Activated CD4-positive, alpha-beta memory T cell treated with anti-CD3 and anti-CD28 coated beads, Interleukin-2, amount 10 ng/mL, durations not matched to agents 7 days and 5 days (primary cell): ENCODE results near the gene TNC. TPM values are rescaled to one million over a fixed set of nuclear protein-coding genes. Genes with fewer than 3 reads are reported as not detected.

Experiments used
- CTCF ChIA-PET: fragments of 350-600 bp; sonication (Branson Sonifier 250); formaldehyde crosslinking; loops from one replicate; lab custom pipeline; 2021; ENCODE audit warnings: antibody characterized with exemption, inconsistent platforms; lab: Charles Lee
- POLR2A ChIA-PET: fragments of 350-600 bp; sonication (Branson Sonifier 250); formaldehyde crosslinking; loops from one replicate; lab custom pipeline; 2021; ENCODE audit warnings: antibody characterized with exemption; lab: Charles Lee
- DNase-seq: peaks from one replicate; pipeline ENCODE4 v3.0.0-alpha.2; 2020
- H3K27ac Mint-ChIP-seq: one replicate; pipeline ENCODE4 v1.8.0; 2021; ENCODE audit warnings: mild to moderate bottlenecking, mixed read lengths
- H3K27me3 Mint-ChIP-seq: one replicate; pipeline ENCODE4 v1.8.0; 2021; ENCODE audit warnings: mixed read lengths
- H3K36me3 Mint-ChIP-seq: one replicate; pipeline ENCODE4 v1.8.0; 2021; ENCODE audit warnings: low read depth, mixed read lengths
- H3K4me1 Mint-ChIP-seq: one replicate; pipeline ENCODE4 v1.8.0; 2021; ENCODE audit warnings: mixed read lengths
- H3K4me3 Mint-ChIP-seq: one replicate; pipeline ENCODE4 v1.8.0; 2021; ENCODE audit warnings: mild to moderate bottlenecking, mixed read lengths
- H3K9me3 Mint-ChIP-seq: one replicate; pipeline ENCODE4 v1.8.0; 2021; ENCODE audit warnings: mixed read lengths
- total RNA-seq, 2 experiments: library from RNA; stranded (reverse); gene quantifications; one replicate each; pipeline ENCODE4 v1.2.3, GENCODE V29; 2021

The TNC gene
- total RNA-seq, 2 experiments from 2014 or later: 0.03 TPM; not detected in 1

DNA sequence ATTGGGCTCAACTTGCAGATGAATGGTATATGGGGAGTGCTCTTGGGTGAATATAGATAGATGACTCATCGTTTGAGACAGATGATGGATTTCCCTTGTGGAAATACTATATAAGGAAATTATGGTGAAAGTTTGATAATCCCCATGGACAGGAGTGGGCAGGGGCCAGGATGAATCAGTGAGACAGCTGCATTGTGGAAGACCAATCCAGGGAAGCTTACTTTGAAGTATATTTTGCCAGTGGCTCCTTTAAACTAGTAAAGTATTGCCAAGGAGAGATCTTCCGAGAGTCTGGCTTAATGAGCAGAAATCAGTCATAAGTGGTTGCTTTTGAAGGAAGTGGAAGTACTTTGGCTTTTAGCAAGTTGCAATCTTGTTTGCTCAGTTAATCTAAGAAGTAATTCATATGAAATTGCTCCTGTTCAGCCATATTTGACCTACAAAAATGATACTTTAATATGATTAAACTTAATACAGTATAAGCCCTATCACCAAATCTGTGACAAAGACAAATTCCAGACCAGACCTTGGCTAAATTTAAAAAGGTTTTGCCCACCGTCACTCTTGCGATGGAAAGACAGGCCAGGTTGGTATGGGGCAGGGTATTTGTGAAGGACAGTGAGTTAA is 9.3 kb upstream of the TNC start:
- Mint-ChIP-seq H3K4me3 (no peak overlapping the region), H3K4me1 (no peaks in the 10 kb centered on the region), H3K27me3 (peaks cover 11% of the 10 kb centered on the region), H3K9me3 (no peaks in the 10 kb centered on the region), H3K36me3 (no peaks in the 10 kb centered on the region), H3K27ac (no peak overlapping the region)
- ChIA-PET POLR2A (no interaction called here), CTCF (no interaction called here)
- DNase-seq: no peak

DNA sequence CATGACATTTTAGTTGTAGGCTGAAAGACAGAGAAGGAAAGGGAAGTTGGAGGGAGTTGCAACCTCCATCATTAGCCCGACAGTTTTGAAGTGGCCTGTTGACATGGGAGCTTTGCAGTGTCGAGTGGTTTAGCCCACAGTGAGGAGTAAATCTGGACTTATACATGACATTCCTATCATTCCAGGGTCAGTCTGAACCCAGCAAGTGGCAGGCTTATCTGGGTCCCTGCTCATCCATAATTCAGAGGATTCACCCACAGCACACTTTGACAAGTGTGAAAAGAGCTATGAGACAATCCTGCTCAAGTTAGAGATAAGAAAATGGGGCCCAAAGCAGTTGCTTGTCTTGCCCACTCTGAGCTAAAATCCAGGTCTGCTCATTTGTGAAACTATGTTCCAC is 8.4 kb upstream of the TNC start:
- DNase-seq: no peak
- Mint-ChIP-seq H3K4me3 (no peak overlapping the region), H3K4me1 (no peaks in the 10 kb centered on the region), H3K27me3 (peaks cover 16% of the 10 kb centered on the region), H3K9me3 (no peaks in the 10 kb centered on the region), H3K27ac (no peak overlapping the region), H3K36me3 (no peaks in the 10 kb centered on the region)
- ChIA-PET CTCF (no interaction called here), POLR2A (no interaction called here)

DNA sequence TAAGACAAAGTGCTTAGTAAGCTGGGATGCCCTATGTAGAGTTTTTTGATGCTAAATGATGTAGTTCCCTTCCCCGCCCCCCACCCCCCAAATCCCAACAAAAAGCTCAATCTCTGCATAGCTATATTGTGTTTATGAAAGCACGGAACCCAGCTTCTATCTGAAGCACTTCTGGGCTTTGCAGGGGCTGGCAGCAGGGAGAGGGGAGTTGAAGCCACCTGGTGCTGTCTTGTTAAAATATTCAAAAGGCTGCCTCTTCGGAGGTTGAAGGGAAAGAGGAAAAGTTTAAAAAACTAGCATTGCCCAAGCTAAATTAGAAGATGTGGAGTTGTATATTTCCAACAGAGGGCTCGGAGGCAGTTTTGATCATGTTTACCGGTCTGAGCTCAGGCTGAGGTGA is 5.0 kb upstream of the TNC start:
- no peak overlapping the region for H3K4me3 Mint-ChIP-seq
- no peaks in the 10 kb centered on the region for H3K36me3 Mint-ChIP-seq
- H3K4me1 Mint-ChIP-seq: no peaks in the 10 kb centered on the region
- ChIA-PET POLR2A (no interaction called here), CTCF (no interaction called here)
- no peak for DNase-seq
- H3K9me3 Mint-ChIP-seq: no peaks in the 10 kb centered on the region
- no peak overlapping the region for H3K27ac Mint-ChIP-seq
- peaks cover 34% of the 10 kb centered on the region for H3K27me3 Mint-ChIP-seq

DNA sequence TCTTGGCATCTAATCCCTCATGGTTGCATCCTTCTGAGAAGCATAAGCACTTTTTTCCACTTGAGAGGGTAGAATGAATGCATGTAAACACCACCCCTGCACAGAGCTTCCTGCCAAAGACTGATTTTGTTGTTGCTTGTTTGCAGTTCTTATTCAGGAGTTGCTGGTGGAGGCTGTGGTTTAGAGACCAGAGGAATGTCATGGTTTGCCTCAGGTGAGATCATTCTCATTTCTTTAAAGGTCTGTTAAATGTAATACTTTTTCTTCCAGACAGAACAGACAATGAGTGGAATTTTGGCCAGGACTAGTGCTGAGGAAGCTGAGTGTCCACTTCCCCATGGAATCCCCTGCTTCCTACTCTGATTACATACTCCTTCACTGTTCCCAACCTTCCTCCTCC is 3.2 kb upstream of the TNC start:
- Mint-ChIP-seq H3K4me3 (no peak overlapping the region), H3K36me3 (no peaks in the 10 kb centered on the region), H3K4me1 (no peaks in the 10 kb centered on the region), H3K27me3 (peaks cover 50% of the 10 kb centered on the region), H3K27ac (no peak overlapping the region), H3K9me3 (no peaks in the 10 kb centered on the region)
- CTCF ChIA-PET: no interaction called here
- no peak for DNase-seq
- POLR2A ChIA-PET: no interaction called here

DNA sequence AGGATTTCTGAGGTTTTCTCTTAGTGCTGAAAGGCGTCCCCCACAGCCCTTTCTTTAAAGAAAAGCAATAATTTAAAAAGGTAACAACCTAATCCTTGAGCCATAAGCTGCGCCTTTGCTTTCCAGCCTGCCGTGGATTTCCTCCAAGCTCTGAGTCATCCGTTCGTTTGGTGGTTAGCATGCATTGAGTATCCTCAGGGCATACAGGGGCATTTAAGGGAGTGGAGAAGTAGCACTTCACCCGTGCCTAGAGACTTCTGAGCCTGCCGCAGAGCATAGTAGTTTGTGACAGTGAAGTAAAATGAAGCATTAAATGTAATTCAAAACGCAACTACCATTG is 892 bp upstream of the TNC start:
- no peak for DNase-seq
- CTCF ChIA-PET: no interaction called here
- POLR2A ChIA-PET: interaction anchor here (0.7 kb wide), 1 partner anchor 28 kb away, joined by 3 read pairs; no protein-coding TSS in a partner anchor

DNA sequence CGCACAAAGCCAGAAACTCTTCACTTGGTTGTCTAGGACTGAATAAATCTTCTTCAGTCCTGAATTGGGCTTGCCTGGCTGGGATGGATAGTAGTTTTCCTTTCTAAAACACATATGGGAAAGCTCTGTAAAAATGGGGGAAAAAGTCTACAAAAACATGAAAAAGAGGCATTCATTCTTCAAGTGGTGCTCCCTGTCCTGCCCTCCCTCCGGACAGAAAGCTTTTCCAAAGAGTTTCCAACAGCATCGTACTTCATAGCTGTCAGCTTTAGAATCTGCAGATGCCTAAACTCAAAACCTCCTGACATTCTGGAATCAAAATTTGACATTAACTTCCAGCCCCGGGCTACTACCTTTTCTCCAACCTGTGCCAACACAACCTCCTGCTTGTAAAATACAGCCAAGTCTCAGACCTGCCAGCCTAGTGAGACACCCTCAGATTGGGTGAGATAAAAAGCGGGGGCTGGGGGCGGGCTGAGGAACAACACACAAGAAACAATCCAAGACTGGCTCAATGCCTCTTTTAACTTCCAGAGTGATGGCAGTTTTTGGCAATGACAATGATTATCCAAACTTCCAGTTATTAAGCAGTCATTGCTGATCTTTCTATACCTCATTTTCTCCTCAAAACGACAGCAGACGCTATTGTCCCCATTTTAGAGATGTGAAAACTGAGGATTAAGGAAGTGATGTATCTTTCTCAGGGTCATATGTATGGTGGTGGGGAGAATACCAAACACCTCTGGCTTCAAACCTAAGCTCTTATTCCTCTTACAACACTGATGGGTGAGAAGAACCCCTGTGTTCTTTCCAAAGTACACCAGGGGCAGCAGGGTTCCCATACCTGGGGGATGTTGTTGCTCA is 1.3 kb downstream of the TNC start:
- Mint-ChIP-seq H3K36me3 (no peaks in the 10 kb centered on the region), H3K27me3 (peaks cover 61% of the 10 kb centered on the region), H3K27ac (no peak overlapping the region), H3K4me3 (no peak overlapping the region), H3K4me1 (no peaks in the 10 kb centered on the region), H3K9me3 (no peaks in the 10 kb centered on the region)
- ChIA-PET CTCF (no interaction called here), POLR2A (no interaction called here)
- DNase-seq: no peak

More for the DNA sequence above, 892 bp upstream of the TNC start:
- Mint-ChIP-seq H3K36me3 (no peaks in the 10 kb centered on the region), H3K27me3 (peaks cover 65% of the 10 kb centered on the region), H3K9me3 (no peaks in the 10 kb centered on the region), H3K27ac (no peak overlapping the region), H3K4me1 (no peaks in the 10 kb centered on the region), H3K4me3 (no peak overlapping the region)

DNA sequence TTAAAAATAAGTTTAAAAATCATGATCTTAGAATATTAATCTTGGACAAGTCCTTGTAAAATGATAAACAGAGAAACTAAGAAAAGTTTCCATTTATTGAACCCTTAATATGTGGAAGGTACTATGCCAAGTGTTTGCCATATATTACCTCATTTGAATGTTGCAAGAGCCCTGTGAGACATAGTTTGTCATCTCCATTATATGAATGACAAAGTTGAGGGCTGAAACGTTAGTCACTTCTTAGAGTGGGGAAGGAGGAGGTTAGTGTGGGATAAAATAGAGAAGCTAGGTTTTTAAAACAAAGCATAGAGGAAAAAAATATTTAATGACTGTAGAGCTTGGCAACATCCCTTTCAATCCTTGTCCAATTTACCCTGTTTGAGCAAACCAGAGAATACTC is 2.0 kb downstream of the TNC start:
- Mint-ChIP-seq H3K27ac (no peak overlapping the region), H3K27me3 (peaks cover 58% of the 10 kb centered on the region), H3K4me3 (no peak overlapping the region), H3K36me3 (no peaks in the 10 kb centered on the region), H3K9me3 (no peaks in the 10 kb centered on the region), H3K4me1 (no peaks in the 10 kb centered on the region)
- POLR2A ChIA-PET: no interaction called here
- CTCF ChIA-PET: no interaction called here
- no peak for DNase-seq

DNA sequence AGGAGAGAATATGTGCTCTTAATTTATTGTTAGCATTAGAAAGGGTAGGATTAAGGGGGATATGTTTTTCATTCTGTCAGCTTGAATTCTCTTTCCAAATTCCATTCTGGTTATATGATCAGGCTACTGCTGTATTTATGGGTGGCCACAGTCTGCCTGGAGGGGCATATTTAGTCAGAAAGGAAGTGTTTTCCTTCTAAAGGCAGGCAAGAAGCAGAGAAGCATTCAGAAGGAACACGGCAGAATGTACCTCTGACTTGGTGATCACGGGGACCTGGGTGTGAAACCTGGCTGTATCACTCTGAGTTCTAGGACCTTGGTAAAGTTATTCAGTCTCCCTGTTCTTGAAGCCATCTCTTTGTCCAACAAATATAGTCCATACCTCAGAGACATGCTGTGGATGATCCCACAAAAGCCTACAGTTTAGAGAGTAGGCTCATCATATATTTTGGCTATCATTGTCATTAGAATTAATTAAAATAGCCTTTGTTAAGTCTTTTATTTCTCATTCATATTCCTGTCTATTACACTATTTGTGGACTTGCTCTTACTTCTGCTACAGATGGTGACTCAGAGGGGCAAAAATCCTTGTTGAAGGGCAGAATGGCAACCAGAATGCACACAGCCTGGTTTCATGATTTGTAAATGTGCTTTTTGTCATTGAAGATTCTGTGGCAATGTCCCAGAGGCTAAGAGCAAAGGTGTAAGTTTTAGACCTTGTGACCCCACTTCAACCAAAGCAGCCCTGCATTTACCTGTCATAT is 2.7 kb downstream of the TNC start:
- H3K9me3 Mint-ChIP-seq: no peaks in the 10 kb centered on the region
- CTCF ChIA-PET: no interaction called here
- H3K36me3 Mint-ChIP-seq: no peaks in the 10 kb centered on the region
- POLR2A ChIA-PET: no interaction called here
- no peak overlapping the region for H3K4me3 Mint-ChIP-seq
- H3K4me1 Mint-ChIP-seq: no peaks in the 10 kb centered on the region
- peaks cover 58% of the 10 kb centered on the region for H3K27me3 Mint-ChIP-seq
- no peak for DNase-seq
- no peak overlapping the region for H3K27ac Mint-ChIP-seq

DNA sequence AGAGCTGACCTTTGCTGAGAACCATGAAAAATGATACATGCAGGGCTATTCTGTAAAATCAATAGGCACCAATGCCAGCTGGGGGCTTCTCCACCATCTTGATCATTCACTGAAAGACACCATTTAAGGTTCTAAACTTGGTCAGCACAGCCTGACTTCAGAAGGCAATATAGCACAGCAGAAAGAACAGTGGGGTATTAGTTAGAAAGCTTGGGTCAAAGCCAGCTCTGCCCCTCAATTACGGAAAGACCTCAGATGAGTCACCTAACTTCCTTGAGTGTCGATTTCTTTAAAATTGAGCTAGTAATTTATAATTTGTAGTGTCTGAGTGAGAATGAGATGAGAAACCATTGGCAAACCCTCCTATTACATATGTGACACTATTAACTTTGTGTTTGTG is 3.4 kb downstream of the TNC start:
- Mint-ChIP-seq H3K36me3 (no peaks in the 10 kb centered on the region), H3K4me1 (no peaks in the 10 kb centered on the region), H3K4me3 (no peak overlapping the region), H3K9me3 (no peaks in the 10 kb centered on the region), H3K27me3 (peaks cover 53% of the 10 kb centered on the region), H3K27ac (no peak overlapping the region)
- ChIA-PET POLR2A (no interaction called here), CTCF (no interaction called here)
- no peak for DNase-seq

DNA sequence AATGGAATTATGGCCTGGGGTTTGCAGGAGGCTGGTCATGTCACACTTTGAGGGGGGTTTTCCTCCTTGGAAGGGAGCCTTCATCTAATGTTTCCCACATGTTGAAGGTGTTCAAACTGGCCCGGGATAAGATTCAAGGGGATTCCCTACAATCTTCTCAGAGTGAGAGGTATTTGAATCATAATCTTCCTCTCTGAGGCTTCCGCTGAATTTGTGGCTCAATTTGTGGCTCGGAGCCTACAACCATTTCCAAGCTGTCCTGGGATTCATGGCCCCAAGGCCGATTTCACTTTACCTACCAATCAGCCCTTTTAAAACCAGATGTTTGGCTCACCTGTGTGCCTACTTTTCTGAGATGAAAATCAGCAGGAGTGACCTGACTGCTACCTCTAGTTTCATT is 3.9 kb downstream of the TNC start:
- Mint-ChIP-seq H3K4me1 (no peaks in the 10 kb centered on the region), H3K27me3 (peaks cover 49% of the 10 kb centered on the region), H3K27ac (no peak overlapping the region), H3K9me3 (no peaks in the 10 kb centered on the region), H3K4me3 (no peak overlapping the region), H3K36me3 (no peaks in the 10 kb centered on the region)
- CTCF ChIA-PET: no interaction called here
- no peak for DNase-seq
- POLR2A ChIA-PET: no interaction called here

DNA sequence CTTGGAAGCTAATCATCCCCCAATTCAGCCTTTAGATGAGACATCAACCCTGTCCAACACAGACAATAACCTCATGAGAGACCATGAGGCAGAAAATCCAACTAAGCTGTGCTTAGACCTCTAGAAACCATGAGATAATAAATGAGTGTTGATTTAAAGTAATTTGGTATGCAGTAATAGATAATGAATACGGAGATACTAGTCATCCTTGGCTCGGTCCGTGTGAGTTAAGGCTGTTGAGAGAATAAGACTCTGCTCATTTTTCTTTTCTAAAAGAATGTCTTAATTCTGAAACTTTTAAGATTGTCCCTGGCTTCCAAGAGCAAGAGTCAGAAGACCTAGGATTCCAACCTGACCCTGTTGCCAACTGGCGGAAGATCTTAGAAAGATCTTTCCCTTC is 6.1 kb downstream of the TNC start:
- Mint-ChIP-seq H3K36me3 (no peaks in the 10 kb centered on the region), H3K9me3 (no peaks in the 10 kb centered on the region), H3K4me1 (no peaks in the 10 kb centered on the region), H3K27ac (no peak overlapping the region), H3K27me3 (peaks cover 29% of the 10 kb centered on the region), H3K4me3 (no peak overlapping the region)
- CTCF ChIA-PET: no interaction called here
- no peak for DNase-seq
- POLR2A ChIA-PET: no interaction called here

DNA sequence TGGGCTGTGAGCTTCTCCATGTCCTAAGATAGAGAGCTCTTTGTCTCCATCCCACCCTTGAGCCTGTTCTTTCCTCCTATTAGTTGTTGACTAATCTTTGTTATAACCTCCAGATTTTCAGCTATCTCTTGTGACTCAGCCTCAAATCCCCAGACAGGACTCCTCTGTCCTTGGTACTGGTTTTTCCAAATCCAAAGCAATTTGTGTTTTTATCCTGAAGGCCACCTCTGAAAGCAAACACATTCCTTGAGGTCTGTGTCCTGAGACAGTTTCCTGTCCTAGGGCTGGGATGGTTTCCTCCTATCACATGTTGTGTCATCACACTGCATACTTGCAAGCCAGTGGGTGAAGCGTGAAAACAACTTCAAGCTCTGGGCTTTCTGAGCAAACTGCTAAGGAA is 8.5 kb downstream of the TNC start:
- no peak overlapping the region for H3K27ac Mint-ChIP-seq
- POLR2A ChIA-PET: no interaction called here
- H3K4me3 Mint-ChIP-seq: no peak overlapping the region
- peaks cover 6% of the 10 kb centered on the region for H3K27me3 Mint-ChIP-seq
- H3K4me1 Mint-ChIP-seq: peaks cover 5% of the 10 kb centered on the region
- H3K36me3 Mint-ChIP-seq: no peaks in the 10 kb centered on the region
- no peaks in the 10 kb centered on the region for H3K9me3 Mint-ChIP-seq
- DNase-seq: no peak
- CTCF ChIA-PET: no interaction called here

DNA sequence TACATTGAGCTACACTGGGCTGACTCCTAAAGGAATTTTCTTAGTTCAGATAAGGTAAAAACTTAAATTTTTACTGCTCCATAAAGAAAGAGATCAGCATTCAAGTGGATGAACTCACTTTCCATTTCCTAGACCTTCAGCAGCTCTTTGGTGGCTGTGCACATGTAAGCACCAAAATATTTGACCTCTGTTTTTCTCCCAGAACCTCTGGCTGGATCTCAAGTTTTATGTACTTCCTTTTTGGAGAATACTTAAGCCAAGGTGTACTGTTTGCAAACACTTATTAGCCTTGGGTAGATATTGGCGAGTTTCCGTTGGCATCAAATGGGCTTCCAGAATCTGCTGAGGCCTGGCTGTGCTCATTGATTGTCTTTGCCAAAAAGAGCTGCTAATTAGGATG is 10.3 kb downstream of the TNC start:
- no peaks in the 10 kb centered on the region for H3K36me3 Mint-ChIP-seq
- ChIA-PET CTCF (interaction anchor here (0.9 kb wide), 1 partner anchor 9 kb away, joined by 3 read pairs; no protein-coding TSS in a partner anchor), POLR2A (interaction anchor here (0.6 kb wide), 1 partner anchor 787 kb away, joined by 3 read pairs; no protein-coding TSS in a partner anchor)
- H3K4me1 Mint-ChIP-seq: peaks cover 5% of the 10 kb centered on the region
- no peak overlapping the region for H3K27ac Mint-ChIP-seq
- H3K27me3 Mint-ChIP-seq: no peaks in the 10 kb centered on the region
- no peak overlapping the region for H3K4me3 Mint-ChIP-seq
- H3K9me3 Mint-ChIP-seq: no peaks in the 10 kb centered on the region
- no peak for DNase-seq
